Retinal pigment epithelial cell (primary cell): ENCODE measurements around the gene HSD17B8.

Experiments used
- DNase-seq: peaks from one replicate; pipeline ENCODE4 v3.0.0-alpha.2; 2010; ENCODE audit warnings: low read depth
- H3K4me3 ChIP-seq: 2 replicates; pipeline ENCODE4 v1.5.1; 2011; ENCODE audit warnings: mild to moderate bottlenecking, low read length, control low read depth, moderate library complexity
- TF ChIP-seq, protein P1 (sequence below): conservative IDR thresholded peaks from 2 replicates; pipeline ENCODE4 v1.5.1; 2011; ENCODE audit warnings: low read depth, low read length, control low read depth, inconsistent platforms

Gene HSD17B8

DNA sequence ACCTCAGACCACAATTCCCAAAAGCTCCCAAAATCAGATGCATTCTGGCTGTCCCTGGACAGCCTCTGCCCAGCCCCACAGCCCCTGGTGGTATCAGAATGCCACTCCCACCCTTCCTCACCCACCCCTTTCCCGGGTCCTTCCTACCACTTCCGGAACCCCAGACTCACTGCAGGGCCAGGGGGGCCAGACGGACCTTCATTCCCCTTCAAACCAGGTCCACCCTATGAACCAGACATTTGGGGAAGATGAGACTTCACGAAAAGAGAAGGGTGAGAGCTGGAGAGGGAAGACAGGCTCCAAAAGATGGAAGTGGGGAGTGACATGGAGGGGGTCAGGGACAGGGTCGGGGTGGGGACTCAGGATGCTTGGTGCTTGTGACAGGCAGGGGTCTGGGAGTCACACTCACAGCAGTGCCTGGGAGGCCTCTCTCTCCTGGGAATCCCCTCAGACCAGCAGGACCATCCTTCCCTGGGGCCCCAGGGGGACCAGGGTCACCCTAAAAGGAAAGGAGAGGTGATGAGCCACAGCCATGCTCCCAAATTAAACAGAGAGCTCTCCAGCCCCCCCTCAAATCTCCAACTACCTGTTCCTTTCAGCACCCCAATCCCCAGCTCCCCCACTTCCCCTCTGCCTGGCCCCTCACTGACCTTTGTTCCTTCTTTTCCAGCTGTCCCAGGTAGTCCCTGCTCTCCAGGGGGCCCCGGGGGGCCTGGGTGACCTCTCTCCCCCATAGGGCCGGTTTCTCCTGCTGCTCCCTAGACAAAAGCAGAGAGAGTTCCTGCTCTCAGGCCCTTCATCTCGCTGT is 32.4 kb upstream of the HSD17B8 start:
- no peak overlapping the region for H3K4me3 ChIP-seq
- no peak for DNase-seq
- TF ChIP-seq, protein P1, sequence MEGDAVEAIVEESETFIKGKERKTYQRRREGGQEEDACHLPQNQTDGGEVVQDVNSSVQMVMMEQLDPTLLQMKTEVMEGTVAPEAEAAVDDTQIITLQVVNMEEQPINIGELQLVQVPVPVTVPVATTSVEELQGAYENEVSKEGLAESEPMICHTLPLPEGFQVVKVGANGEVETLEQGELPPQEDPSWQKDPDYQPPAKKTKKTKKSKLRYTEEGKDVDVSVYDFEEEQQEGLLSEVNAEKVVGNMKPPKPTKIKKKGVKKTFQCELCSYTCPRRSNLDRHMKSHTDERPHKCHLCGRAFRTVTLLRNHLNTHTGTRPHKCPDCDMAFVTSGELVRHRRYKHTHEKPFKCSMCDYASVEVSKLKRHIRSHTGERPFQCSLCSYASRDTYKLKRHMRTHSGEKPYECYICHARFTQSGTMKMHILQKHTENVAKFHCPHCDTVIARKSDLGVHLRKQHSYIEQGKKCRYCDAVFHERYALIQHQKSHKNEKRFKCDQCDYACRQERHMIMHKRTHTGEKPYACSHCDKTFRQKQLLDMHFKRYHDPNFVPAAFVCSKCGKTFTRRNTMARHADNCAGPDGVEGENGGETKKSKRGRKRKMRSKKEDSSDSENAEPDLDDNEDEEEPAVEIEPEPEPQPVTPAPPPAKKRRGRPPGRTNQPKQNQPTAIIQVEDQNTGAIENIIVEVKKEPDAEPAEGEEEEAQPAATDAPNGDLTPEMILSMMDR = no peak

GRCh38 chr6:33172688-33173534 is 31.5 kb upstream of the HSD17B8 start:
- no peak overlapping the region for H3K4me3 ChIP-seq
- no peak for DNase-seq
- TF ChIP-seq, protein P1 = peak; percentile 90

GRCh38 chr6:33173535-33174180 is 30.8 kb upstream of the HSD17B8 start:
- no peak overlapping the region for H3K4me3 ChIP-seq
- TF ChIP-seq, protein P1 = no peak
- no peak for DNase-seq

DNA sequence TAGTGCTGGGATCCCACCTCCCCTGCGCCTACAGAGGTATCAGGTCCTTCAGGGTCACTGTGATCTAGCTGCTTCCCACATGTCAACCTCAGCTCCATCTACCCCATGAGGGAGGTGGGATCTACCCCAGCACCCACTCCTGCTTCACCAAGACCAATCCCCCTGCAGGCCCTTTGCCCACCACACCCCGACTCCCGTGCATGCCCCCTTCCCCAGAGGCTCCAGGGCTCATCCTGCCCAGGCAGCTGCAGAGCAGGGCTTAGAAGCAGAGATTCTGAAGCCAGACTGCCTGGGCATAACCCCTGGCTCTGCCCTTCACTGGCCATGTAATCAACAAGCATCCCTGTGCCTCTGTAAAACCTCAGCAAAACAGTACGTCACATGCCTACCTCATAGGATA is 29.7 kb upstream of the HSD17B8 start:
- no peak for DNase-seq
- no peak overlapping the region for H3K4me3 ChIP-seq
- TF ChIP-seq, protein P1 = no peak

GRCh38 chr6:33175436-33176069 is 28.9 kb upstream of the HSD17B8 start:
- no peak overlapping the region for H3K4me3 ChIP-seq
- no peak for DNase-seq
- TF ChIP-seq, protein P1 = peak; percentile 11

DNA sequence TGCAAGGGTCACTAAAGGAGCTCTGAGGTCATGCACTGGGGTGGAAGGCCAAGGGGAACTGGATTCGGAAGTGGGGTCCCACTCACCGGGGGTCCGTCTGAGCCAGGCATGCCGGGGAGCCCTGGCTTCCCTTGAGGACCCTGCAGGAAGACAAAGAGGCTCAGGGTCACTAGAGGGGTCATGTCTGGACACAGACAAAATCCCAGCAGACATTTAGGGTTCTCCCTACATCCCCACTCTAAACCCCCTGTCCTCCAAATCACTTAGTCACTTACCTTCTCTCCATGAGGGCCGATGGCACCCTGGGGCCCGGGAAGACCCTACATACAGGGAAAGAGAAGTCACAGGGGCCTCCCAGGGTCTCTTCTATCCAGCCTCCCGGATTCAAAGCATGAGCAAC is 27.5 kb upstream of the HSD17B8 start:
- TF ChIP-seq, protein P1 = no peak
- H3K4me3 ChIP-seq = no peak overlapping the region
- no peak for DNase-seq
